GM19324 (cell line): ENCODE results near the gene CBFA2T2.
"Not testable (repeated sequence)": the region's sequence is repeated elsewhere in the genome, so short reads cannot be mapped to it uniquely, and the experiment has no call there.

Experiments used
- ATAC-seq: cut with Tn5 transposase; IDR thresholded peaks from one replicate; pipeline ENCODE4 v1.9.1; 2021; ENCODE audit warnings: mild to moderate bottlenecking, moderate library complexity; ENCODE audit not compliant: unreplicated experiment, low FRiP score

Gene CBFA2T2

DNA sequence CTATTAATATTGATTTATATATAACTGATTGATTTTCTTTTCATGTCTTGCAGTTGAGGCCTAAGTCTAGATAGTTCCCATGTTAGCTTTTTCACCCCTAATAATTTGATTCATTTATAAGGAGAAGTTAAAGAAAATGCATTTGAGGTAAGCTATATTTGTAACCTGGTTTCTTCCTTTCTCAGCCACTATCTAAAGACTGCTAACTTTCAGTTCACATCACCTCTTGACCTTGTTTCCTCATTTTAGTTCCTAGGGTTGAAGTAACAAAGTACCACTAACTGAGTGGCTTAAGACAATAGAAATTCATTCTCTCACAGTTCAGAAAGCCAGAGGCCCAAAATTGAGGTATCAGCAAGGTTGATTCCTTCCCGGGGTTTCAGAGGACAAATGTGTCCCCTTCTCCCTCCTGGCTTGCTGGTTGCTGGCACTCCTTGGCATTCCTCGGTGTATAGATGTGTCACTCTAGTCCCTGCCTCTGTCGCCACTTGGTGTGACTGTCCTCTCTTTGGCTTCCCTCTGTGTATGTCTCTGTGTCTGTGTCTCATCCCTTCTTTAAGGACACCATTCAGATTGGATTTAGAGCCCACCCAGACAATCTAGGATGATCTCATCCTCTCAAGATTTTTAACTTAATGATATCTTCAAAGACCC is 116.3 kb downstream of the CBFA2T2 start:
- ATAC-seq = no peak

DNA sequence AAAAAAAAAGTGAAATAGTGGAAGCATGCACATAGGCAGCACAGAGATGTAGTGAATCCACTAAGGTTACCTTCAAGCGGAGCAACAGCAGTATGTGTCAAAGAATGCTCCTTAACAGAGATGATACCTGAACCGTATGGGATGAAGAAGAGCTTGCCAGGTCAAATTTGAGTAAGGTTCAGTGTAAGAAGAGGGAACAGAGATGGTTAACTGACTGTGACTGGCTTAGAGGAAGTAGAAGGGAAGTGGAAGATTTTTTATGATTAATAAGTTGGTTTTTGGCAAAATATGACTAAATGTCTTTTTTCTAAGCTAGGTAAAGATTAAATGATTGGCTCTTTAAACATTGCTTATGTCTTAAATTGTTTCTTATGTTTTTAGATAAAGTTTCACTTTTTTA is 119.6 kb downstream of the CBFA2T2 start:
- ATAC-seq = no peak

DNA sequence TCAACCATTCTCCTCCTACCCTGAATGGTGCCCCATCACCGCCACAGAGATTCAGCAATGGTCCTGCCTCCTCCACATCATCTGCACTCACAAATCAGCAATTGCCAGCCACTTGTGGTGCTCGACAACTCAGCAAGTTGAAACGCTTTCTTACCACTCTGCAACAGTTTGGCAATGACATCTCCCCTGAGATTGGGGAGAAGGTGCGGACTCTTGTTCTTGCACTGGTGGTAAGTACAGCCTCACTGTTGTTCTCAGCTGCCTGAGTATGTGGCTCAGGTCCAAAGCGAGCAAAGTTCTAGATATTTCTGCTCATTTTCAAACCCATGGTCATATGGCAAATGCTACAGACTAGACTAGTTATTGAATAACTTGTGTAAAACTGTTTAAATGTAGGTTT is 121.2 kb downstream of the CBFA2T2 start:
- ATAC-seq = no peak

DNA sequence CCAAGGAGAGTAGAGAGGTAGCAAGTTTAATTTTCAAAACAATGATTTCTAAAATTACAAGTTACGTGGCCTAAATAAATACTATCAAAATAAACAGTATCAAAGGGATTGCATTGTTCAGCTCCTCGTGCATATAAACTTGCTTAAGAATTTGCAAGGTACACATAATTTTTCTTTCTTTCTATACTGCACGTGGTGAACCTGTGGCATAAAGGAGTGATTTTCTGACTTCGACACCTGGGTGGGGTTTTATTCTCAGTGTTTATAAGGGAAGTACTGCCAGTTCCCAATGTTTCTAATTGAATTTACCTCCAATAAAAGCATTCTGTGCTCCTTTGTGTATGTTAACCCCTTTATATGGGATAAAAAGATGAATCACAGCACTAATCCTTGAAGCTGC is 122.1 kb downstream of the CBFA2T2 start:
- ATAC-seq = no peak

DNA sequence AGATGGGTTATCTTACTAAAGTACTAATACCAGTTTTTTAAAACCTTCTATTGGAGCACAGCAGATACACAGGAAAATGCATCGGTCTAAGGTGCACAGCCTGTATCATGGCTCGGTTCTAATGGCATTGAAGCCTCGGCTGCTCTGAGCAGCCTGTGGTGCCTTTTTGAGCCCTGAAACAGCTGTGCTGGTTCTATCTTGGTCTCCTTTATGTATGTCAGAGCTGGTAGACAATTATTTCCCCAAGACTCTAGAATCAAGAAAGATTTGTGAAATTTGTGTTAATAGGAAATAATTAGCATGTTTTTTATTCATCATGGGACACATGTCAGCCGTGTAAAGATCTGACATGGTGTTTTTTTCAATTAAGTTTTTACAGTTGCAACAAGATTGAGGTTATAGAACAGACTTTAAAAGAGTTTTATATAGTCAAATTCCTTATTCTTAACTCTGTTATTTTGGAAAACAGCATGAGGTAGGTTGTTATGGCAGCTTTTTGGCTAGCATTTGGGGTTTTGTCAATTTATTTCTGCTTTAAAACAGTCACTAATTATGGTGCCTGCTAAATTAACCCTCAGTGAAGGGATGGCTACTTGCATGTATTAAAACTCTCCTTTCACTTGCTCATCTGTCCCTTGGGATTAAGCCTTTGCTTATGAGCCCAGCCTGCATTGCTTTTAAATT is 132.0 kb downstream of the CBFA2T2 start:
- no peak for ATAC-seq

DNA sequence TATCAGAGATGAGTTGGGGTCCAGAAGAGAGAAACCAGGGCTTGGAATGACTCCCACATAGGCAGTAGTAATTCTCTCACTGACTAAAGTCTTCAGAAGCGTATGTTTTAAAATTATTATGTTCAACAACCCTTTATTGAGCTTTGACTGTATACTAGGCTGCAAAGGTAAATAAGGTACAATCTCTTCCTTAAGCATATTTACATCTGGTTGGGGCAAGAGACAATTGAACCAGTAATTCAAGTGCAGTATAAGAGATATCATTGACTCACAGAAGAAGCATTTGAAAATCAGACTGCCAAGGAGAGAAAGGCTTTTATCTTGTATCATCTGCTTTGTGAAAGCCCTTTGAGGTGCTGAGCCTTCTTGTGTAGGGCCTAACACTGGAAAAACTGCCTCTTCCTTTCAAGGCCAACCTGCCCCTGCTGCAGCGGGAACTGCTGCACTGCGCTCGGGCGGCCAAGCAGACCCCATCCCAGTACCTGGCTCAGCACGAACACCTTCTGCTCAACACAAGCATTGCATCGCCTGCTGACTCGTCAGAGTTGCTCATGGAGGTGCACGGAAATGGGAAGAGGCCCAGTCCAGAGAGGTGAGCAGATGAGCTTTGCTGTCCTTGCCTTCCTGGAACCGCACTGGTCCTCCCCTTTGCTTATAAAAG is 132.9 kb downstream of the CBFA2T2 start:
- ATAC-seq = no peak

DNA sequence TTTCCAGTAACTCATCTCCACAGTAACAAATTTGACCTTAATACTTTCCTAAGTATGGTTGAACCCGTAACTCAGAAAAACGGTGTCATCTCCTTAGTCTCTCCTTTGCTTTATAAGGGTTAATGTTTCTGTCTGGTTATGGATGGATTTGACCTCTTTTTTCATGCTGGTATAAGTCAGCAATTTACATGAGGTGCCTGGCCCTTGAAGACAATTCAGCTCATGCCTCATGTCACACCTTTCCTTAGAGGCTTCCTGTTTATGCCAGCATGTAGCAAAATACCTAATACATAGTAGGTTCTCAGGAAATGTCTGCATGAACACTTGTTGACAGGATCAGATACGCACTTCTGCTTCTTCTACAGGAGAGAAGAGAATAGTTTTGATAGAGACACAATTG is 134.5 kb downstream of the CBFA2T2 start:
- no peak for ATAC-seq

DNA sequence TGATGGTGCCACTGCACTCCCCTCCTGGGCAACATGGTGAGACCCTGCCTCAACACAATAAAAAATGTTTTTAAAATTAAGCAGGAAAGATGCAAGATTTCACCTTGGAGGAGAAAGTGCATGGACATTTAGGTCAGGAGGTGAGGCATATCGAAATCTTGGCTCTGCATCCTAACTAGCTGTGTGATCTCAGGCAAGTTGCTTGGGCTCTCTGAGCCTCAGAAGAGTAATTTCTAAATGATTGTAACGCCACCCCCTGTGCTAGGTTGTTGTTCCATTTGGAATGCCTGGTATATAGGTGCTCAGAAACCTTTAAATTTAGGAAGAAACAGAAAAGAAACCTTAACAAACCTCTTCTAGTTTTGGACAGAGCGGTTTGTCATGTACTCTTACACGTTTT is 136.3 kb downstream of the CBFA2T2 start:
- ATAC-seq = no peak

DNA sequence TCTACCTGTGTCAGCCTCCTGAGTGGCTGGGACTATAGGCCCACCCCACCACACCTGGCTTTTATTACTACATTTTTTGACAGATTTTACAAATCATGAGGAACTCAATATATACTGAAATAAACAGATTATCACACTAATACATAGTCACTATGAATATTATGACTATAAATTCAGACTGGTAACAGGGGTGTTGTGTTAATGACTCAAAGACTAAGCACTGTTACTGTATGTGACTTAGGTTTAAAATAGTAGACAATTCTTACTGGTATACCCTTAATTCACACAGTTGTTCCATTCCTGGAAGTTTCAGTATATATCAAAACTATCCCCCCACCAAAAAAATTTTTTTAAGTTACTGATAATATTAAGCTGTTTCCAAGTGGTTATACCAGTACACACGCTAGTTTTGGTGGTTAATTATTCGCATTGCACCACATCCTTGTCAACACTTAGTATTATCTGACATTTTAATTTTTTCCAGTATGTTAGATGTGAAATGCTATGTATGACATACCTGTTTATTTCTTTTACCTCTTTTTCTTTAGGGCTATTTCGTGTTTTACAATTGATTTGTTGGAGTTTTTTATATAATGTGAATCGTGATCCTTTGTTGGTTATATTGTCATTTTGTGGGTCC is 137.8 kb downstream of the CBFA2T2 start:
- no peak for ATAC-seq

DNA sequence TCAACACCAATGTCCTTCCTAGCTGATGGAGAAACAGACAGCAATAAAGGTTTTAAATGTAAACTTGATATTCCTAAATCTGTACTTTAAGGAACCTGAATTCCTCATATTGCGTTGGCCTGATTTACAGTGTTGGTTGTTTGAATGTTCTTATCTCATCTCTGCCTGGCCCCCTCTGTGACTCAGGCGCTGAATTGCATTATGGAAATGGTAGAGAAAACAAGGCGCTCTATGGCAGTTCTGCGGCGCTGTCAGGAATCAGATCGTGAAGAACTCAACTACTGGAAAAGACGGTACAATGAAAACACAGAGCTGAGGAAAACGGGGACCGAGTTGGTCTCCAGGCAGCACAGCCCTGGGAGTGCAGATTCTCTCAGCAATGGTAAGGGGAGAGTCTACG is 139.6 kb downstream of the CBFA2T2 start:
- ATAC-seq = no peak

DNA sequence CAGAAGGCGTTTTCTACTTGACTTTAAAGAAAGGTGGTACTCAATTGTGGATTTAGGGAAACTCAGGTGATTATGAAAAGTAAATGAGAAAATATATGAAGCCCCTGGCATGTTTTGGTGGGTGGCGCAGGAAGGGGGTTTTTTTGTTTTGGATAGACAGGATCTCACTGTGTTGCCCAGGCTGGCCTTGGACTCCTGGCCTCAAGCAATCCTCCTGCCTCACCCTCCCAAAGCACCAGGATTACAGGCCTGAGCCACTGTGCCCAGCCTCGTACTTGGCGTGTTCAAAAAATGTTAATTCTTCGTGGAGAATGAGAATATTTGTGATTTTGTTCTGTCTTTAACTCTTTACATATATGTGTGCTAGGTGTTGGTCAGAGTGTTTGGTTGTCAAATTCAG is 140.1 kb downstream of the CBFA2T2 start:
- ATAC-seq = no peak

DNA sequence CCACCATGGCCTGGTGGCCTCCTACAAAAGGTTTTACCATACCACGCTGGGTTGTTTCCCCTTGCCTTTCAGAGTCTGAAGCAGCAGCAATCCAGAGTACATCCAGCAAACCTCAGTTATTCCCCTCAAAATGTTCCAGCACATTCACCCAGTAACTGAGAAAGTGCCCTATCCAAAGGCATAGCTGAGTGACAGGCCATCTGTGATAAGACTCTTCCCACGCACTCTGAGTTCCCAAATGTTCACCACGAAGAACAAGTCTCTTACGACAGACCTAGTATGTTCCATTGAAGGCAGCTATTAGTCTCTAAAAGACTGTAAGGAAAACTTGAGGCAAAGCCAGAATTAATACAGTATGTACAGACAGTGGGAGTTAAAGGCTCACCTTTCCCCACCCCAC is 140.6 kb downstream of the CBFA2T2 start:
- ATAC-seq = no peak

DNA sequence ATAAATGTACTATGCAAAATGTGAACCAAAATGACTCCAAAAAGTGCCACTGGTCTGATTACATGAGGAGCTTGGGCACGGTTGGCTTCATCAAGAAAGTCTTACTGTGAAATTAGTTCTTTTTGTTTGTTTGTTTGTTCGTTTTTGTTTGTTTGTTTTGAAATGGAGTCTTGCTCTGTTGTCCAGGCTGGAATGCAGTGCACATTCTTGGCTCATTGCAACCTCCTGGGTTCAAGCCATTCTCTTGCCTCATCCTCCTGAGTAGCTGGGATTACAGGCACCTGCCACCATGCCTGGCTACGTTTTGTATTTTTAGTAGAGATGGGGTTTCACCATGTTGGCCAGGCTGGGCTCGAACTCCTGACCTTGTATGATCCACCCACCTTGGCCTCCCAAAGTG is 142.0 kb downstream of the CBFA2T2 start:
- ATAC-seq = not testable (repeated sequence)

DNA sequence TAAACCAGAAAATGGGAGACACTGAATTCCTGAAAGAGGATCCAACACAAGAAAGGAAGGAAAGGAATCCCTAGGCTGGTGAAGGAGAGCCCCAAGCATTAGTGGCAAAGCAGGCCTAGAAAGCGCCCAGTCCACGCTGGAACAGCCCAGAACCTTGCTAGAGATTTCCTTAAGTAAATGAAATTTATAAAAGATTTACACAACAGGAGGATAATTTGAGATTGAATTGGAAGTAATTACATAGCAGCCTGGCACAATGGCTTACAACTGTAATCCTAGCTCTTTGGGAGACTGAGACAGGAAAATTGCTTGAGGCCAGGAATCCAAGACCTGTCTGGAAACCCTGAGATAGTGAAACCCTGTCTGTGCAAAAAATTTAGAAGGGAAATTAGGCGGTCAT is 145.4 kb downstream of the CBFA2T2 start:
- ATAC-seq = no peak

DNA sequence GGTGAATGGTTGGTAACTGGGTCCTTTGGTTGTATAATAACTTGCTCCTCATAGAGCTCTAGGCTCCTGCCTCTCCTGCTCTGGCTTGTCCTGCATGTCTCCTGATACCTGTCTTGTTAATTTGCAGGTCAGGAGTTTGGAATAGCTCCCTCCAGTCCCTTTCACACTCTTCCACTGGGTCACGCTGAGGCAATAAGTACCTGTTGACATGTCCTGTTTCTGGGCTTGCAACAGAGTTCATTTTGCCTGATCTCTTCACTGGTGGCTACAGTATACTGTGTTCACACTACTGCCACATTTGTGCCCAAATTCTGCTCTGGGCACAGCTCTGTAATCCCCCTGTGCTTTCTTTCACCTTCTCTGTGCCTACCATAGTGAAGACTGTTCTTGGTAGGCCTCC is 146.9 kb downstream of the CBFA2T2 start:
- ATAC-seq = no peak

DNA sequence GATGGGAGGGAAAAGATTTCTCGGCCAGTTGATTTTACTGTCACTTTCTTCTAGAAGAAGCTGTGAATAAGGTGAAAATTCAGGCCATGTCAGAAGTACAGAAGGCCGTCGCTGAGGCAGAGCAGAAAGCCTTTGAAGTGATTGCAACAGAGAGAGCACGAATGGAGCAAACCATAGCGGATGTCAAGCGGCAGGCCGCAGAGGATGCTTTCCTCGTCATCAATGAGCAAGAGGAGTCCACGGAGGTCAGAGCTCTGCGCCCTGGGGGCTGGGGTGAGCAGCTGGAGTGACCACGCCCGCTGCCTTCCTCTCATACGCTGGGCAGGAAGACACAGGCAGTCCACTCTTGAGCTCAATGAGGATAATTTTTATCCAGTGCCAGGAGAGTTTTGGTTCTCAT is 150.4 kb downstream of the CBFA2T2 start:
- ATAC-seq = no peak

DNA sequence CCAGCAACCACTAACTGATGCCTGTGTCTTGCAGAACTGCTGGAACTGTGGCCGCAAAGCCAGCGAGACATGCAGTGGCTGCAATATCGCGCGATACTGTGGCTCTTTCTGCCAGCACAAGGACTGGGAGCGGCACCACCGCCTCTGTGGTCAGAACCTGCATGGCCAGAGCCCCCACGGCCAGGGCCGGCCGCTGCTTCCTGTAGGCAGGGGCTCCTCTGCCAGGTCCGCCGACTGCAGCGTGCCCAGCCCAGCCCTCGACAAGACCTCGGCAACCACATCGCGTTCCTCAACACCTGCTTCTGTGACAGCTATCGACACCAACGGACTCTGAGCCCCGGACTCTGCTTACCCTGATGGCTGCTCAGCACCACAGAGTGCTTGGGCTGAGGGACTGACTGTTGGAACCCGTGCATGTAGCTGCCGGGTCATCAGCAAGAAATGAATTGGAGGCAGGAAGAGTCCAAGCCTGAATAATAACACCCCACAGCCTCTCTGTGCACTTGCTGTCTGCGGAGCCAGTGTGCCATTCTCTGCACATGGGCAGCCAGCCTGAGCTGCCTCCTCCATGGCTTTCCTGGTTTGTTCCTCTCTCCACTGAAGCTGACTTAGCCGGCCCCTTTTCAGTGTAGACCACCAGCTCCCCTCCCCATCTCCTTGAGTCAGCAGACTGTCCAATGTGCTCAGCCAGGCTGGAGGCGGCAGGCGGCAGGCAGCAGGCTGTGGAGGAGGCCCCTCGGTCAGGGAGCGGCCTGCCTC is 154.6 kb downstream of the CBFA2T2 start:
- no peak for ATAC-seq

DNA sequence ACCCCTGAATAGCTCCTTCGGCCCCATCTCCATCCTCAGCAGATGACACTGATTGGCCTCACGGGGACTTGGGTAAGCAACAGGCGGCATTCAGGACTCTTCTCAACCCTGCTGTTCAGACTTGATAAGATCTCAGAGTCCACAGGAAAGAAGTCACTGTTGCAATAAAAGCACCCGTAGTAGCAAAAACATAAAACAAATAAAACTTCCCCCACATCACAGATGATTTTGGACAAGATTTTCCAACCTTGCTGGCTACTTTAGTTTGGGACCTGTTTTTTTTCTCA is 155.1 kb downstream of the CBFA2T2 start:
- ATAC-seq = no peak

DNA sequence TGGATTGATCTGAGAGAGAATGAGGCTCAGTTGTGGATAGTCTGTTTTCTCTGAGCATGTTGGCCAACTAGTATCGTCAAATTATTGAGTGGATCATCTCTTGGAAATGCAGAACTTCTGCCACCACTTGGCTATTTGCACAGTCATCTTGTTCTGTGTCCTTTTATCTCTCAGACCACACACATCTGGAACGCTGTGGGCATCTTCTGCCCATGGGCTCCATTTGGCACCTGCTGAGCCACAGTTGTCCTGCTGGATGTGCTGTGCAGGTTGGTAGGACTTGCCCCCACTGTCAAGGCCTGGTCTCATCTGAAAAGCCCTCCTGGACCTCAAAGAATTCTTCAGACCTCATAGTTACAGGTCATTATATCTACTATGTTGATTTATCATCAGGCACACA is 155.5 kb downstream of the CBFA2T2 start:
- ATAC-seq = no peak

DNA sequence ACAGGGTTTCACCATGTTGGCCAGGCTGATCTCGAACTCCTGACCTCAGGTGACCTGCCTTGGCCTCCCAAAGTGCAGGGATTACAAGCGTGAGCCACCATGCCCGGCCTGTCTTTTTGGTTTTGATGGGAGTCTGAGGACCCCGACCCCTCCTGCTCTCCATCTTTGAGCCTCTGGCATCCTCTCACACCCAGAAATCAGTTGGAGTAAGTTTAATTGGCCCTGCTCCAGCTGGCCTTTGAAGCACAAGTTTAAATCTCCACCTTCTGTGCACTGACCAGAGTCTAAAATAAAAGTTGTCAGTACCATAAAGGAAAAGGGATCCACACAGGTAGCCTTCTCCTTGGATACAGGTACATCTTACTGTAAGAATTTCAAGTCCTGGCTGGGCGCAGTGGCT is 156.3 kb downstream of the CBFA2T2 start:
- no peak for ATAC-seq

DNA sequence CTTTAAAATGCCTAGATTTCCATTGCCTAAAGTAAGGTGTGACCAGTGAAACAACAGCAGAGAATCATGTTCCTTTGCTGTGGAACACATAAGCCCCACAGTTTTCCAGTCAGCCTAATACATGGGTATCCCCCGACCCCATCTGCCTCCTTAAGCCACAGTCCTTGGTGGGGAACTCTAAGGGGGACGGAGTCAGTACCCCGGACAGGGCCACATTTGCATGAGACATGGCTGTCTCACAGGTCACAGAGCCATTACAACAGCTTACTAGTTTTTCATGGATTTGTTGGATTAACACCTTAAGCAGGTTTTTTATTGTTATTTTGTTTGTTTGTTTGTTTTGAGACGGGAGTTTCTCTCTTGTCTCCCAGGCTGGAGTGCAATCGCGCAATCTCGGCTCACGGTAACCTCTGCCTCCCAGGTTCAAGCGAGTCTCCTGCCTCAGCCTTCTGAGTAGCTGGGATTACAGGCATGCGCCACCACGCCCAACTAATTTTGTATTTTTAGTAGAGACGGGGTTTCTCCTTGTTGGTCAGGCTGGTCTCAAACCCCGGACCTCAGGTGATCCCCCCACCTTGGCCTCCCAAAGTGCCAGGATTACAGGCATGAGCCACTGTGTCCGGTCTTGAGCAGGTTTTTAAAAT is 157.2 kb downstream of the CBFA2T2 start:
- ATAC-seq = not testable (repeated sequence)
